Measurements from ENCODE around the gene ANKRD37. TPM values are rescaled to one million over a fixed set of nuclear protein-coding genes. Genes with fewer than 3 reads are reported as not detected.

The ANKRD37 gene
- 0.97 TPM for polyA plus RNA-seq (2013, experiment 1 of 2)
- 0.96 TPM for polyA plus RNA-seq (2013, experiment 2 of 2)

GRCh38 chr4:185396724-185397385, at the start of gene ANKRD37:
ANKRD37 (plus strand) TSS chr4:185396841; CDS start chr4:185396924, 83 bp downstream.
- peak within 1 kb of the TSS; percentile 65 for H3K27ac ChIP-seq (ENCODE audit: low read length, poor library complexity, severe bottlenecking)
- peak within 1 kb of the TSS; percentile 52 for H4K8ac ChIP-seq (ENCODE audit: low read length)
- peak within 1 kb of the TSS; percentile 91 for H2BK5ac ChIP-seq (ENCODE audit: low read depth, low read length, poor library complexity, severe bottlenecking)
- H3K9me3 ChIP-seq (ENCODE audit: control insufficient read depth, low read length), result no peaks in the 10 kb centered on the region
- peaks cover 2 to 32% of the 10 kb centered on the region in 2 experiments for H3K36me3 ChIP-seq (ENCODE audit: control insufficient read depth in 1 of 2, insufficient read depth in 2 of 2, low read depth in 1 of 2, low read length in 2 of 2)
- H3K23ac ChIP-seq (ENCODE audit: low read length in 2 of 2), result peak within 1 kb of the TSS in 1 of 2 experiments; percentile 59
- DNase-seq, result peak; percentile 45
- H2AFZ ChIP-seq (ENCODE audit: low read depth, low read length), result peak within 1 kb of the TSS; percentile 91
- H3K18ac ChIP-seq (ENCODE audit: low read depth in 1 of 2, low read length in 2 of 2), result peak within 1 kb of the TSS; percentile 75 to 81
- H3K27me3 ChIP-seq (ENCODE audit: control insufficient read depth in 1 of 2, insufficient read depth in 1 of 2, low read length in 2 of 2), result no peaks in the 10 kb centered on the region
- H3K4ac ChIP-seq (ENCODE audit: low read depth in 1 of 2, low read length in 2 of 2), result peak within 1 kb of the TSS; percentile 54 to 57
- H4K91ac ChIP-seq (ENCODE audit: low read length), result peak within 1 kb of the TSS; percentile 86
- 7% methylated on average over 37 of the region's 38 CpGs for WGBS
- no peak within 1 kb of the TSS for H2AK5ac ChIP-seq (ENCODE audit: low read length, severe bottlenecking)
- H3K14ac ChIP-seq (ENCODE audit: low read length in 2 of 2), result peak within 1 kb of the TSS in 1 of 2 experiments; percentile 56
- peak within 1 kb of the TSS; percentile 2 to 10 for H2BK12ac ChIP-seq (ENCODE audit: low read length in 2 of 2)
- H2BK120ac ChIP-seq (ENCODE audit: low read depth, low read length), result peak within 1 kb of the TSS; percentile 29
- peak within 1 kb of the TSS; percentile 95 for H3K4me2 ChIP-seq (ENCODE audit: low read length, poor library complexity, severe bottlenecking)
- peak within 1 kb of the TSS; percentile 94 for H3K9ac ChIP-seq (ENCODE audit: low read length)
- peak within 1 kb of the TSS; percentile 63 for H2BK15ac ChIP-seq (ENCODE audit: low read depth, poor library complexity, severe bottlenecking)
- H3K4me1 ChIP-seq (ENCODE audit: control insufficient read depth, insufficient read depth, low read depth, low read length), result peaks cover 4% of the 10 kb centered on the region
- no peaks in the 10 kb centered on the region for H3K79me1 ChIP-seq (replicated peaks; ENCODE audit: low read length, poor library complexity, severe bottlenecking)
- peak within 1 kb of the TSS; percentile 81 to 85 for H3K4me3 ChIP-seq (ENCODE audit: insufficient read depth in 1 of 2, low read depth in 1 of 2, low read length in 2 of 2)

- no peak overlapping the region for H2AFZ ChIP-seq (ENCODE audit: low read depth, low read length)
- no peak overlapping the region for H2BK15ac ChIP-seq (ENCODE audit: low read depth, poor library complexity, severe bottlenecking)
- no peak overlapping the region for H3K23ac ChIP-seq (ENCODE audit: low read length in 2 of 2)
- H2BK120ac ChIP-seq (ENCODE audit: low read depth, low read length), result no peak overlapping the region
- no peak overlapping the region for H2BK5ac ChIP-seq (ENCODE audit: low read depth, low read length, poor library complexity, severe bottlenecking)
- H3K4me3 ChIP-seq (ENCODE audit: insufficient read depth in 1 of 2, low read depth in 1 of 2, low read length in 2 of 2), result no peak overlapping the region
- WGBS, result 86% methylated on average over 11 of the region's 14 CpGs
- DNase-seq, result peak; percentile 66
- H2BK12ac ChIP-seq (ENCODE audit: low read length in 2 of 2), result no peak overlapping the region
- no peak overlapping the region for H4K91ac ChIP-seq (ENCODE audit: low read length)
- no peak overlapping the region for H2AK5ac ChIP-seq (ENCODE audit: low read length, severe bottlenecking)
- H3K9ac ChIP-seq (ENCODE audit: low read length), result no peak overlapping the region
- H3K4me2 ChIP-seq (ENCODE audit: low read length, poor library complexity, severe bottlenecking), result no peak overlapping the region
- no peaks in the 10 kb centered on the region for H3K9me3 ChIP-seq (ENCODE audit: control insufficient read depth, low read length)
- H3K79me1 ChIP-seq (replicated peaks; ENCODE audit: low read length, poor library complexity, severe bottlenecking), result peaks cover 6% of the 10 kb centered on the region
- H3K36me3 ChIP-seq (ENCODE audit: control insufficient read depth in 1 of 2, insufficient read depth in 2 of 2, low read depth in 1 of 2, low read length in 2 of 2), result peaks cover 14 to 44% of the 10 kb centered on the region in 2 experiments
- no peak overlapping the region for H4K8ac ChIP-seq (ENCODE audit: low read length)
- H3K27me3 ChIP-seq (ENCODE audit: control insufficient read depth in 1 of 2, insufficient read depth in 1 of 2, low read length in 2 of 2), result no peaks in the 10 kb centered on the region
- peak overlapping the region in 1 of 2 experiments; percentile 38 for H3K18ac ChIP-seq (ENCODE audit: low read depth in 1 of 2, low read length in 2 of 2)
- H3K4ac ChIP-seq (ENCODE audit: low read depth in 1 of 2, low read length in 2 of 2), result no peak overlapping the region
- no peak overlapping the region for H3K14ac ChIP-seq (ENCODE audit: low read length in 2 of 2)
- H3K27ac ChIP-seq (ENCODE audit: low read length, poor library complexity, severe bottlenecking), result peak overlapping the region; percentile 3
- peaks cover 5% of the 10 kb centered on the region for H3K4me1 ChIP-seq (ENCODE audit: control insufficient read depth, insufficient read depth, low read depth, low read length)
Observed at GRCh38 chr4:185346975-185347601, 49.6 kb upstream of the ANKRD37 start.

- Histone ChIP-seq H3K4me3 (ENCODE audit: insufficient read depth in 1 of 2, low read depth in 1 of 2, low read length in 2 of 2) (no peak overlapping the region), H4K8ac (ENCODE audit: low read length) (no peak overlapping the region), H3K36me3 (ENCODE audit: control insufficient read depth in 1 of 2, insufficient read depth in 2 of 2, low read depth in 1 of 2, low read length in 2 of 2) (peaks cover 21 to 60% of the 10 kb centered on the region in 2 experiments), H3K18ac (ENCODE audit: low read depth in 1 of 2, low read length in 2 of 2) (no peak overlapping the region), H3K4me2 (ENCODE audit: low read length, poor library complexity, severe bottlenecking) (no peak overlapping the region), H3K14ac (ENCODE audit: low read length in 2 of 2) (no peak overlapping the region), H3K4me1 (ENCODE audit: control insufficient read depth, insufficient read depth, low read depth, low read length) (peaks cover 5% of the 10 kb centered on the region), H2BK120ac (ENCODE audit: low read depth, low read length) (no peak overlapping the region), H3K9ac (ENCODE audit: low read length) (no peak overlapping the region), H2BK12ac (ENCODE audit: low read length in 2 of 2) (no peak overlapping the region), H2AFZ (ENCODE audit: low read depth, low read length) (no peak overlapping the region), H3K27me3 (ENCODE audit: control insufficient read depth in 1 of 2, insufficient read depth in 1 of 2, low read length in 2 of 2) (no peaks in the 10 kb centered on the region), H3K23ac (ENCODE audit: low read length in 2 of 2) (no peak overlapping the region), H2BK5ac (ENCODE audit: low read depth, low read length, poor library complexity, severe bottlenecking) (no peak overlapping the region), H3K79me1 (replicated peaks; ENCODE audit: low read length, poor library complexity, severe bottlenecking) (peaks cover 10% of the 10 kb centered on the region), H3K27ac (ENCODE audit: low read length, poor library complexity, severe bottlenecking) (no peak overlapping the region), H4K91ac (ENCODE audit: low read length) (no peak overlapping the region), H3K4ac (ENCODE audit: low read depth in 1 of 2, low read length in 2 of 2) (no peak overlapping the region), H3K9me3 (ENCODE audit: control insufficient read depth, low read length) (no peaks in the 10 kb centered on the region), H2AK5ac (ENCODE audit: low read length, severe bottlenecking) (no peak overlapping the region), H2BK15ac (ENCODE audit: low read depth, poor library complexity, severe bottlenecking) (no peak overlapping the region)
- no peak for DNase-seq
- 88% methylated on average over 13 of the region's 13 CpGs for WGBS
Observed at GRCh38 chr4:185351691-185352090, 45.0 kb upstream of the ANKRD37 start.

- no peaks in the 10 kb centered on the region for H3K27me3 ChIP-seq (ENCODE audit: control insufficient read depth in 1 of 2, insufficient read depth in 1 of 2, low read length in 2 of 2)
- no peak overlapping the region for H2BK120ac ChIP-seq (ENCODE audit: low read depth, low read length)
- H3K4me3 ChIP-seq (ENCODE audit: insufficient read depth in 1 of 2, low read depth in 1 of 2, low read length in 2 of 2), result no peak overlapping the region
- H2BK12ac ChIP-seq (ENCODE audit: low read length in 2 of 2), result no peak overlapping the region
- H3K4me2 ChIP-seq (ENCODE audit: low read length, poor library complexity, severe bottlenecking), result no peak overlapping the region
- peak overlapping the region in 1 of 2 experiments; percentile 16 for H3K18ac ChIP-seq (ENCODE audit: low read depth in 1 of 2, low read length in 2 of 2)
- no peaks in the 10 kb centered on the region for H3K9me3 ChIP-seq (ENCODE audit: control insufficient read depth, low read length)
- H3K4me1 ChIP-seq (ENCODE audit: control insufficient read depth, insufficient read depth, low read depth, low read length), result peaks cover 4% of the 10 kb centered on the region
- H4K91ac ChIP-seq (ENCODE audit: low read length), result no peak overlapping the region
- H2BK15ac ChIP-seq (ENCODE audit: low read depth, poor library complexity, severe bottlenecking), result no peak overlapping the region
- peak overlapping the region; percentile 27 for H4K8ac ChIP-seq (ENCODE audit: low read length)
- no peak overlapping the region for H2BK5ac ChIP-seq (ENCODE audit: low read depth, low read length, poor library complexity, severe bottlenecking)
- H3K9ac ChIP-seq (ENCODE audit: low read length), result no peak overlapping the region
- no peak overlapping the region for H2AFZ ChIP-seq (ENCODE audit: low read depth, low read length)
- peak overlapping the region in 1 of 2 experiments; percentile 44 for H3K14ac ChIP-seq (ENCODE audit: low read length in 2 of 2)
- no peak overlapping the region for H3K4ac ChIP-seq (ENCODE audit: low read depth in 1 of 2, low read length in 2 of 2)
- H2AK5ac ChIP-seq (ENCODE audit: low read length, severe bottlenecking), result no peak overlapping the region
- 99% methylated on average over 7 of the region's 7 CpGs for WGBS
- no peak overlapping the region for H3K27ac ChIP-seq (ENCODE audit: low read length, poor library complexity, severe bottlenecking)
- no peak overlapping the region for H3K23ac ChIP-seq (ENCODE audit: low read length in 2 of 2)
- peaks cover 21 to 54% of the 10 kb centered on the region in 2 experiments for H3K36me3 ChIP-seq (ENCODE audit: control insufficient read depth in 1 of 2, insufficient read depth in 2 of 2, low read depth in 1 of 2, low read length in 2 of 2)
- no peak for DNase-seq
- peaks cover 10% of the 10 kb centered on the region for H3K79me1 ChIP-seq (replicated peaks; ENCODE audit: low read length, poor library complexity, severe bottlenecking)
Observed at GRCh38 chr4:185352202-185352601, 44.4 kb upstream of the ANKRD37 start.

Measured in mesenchymal stem cell (in vitro differentiated cells and primary cell).